VCaP (cell line): ENCODE measurements around the gene MCUB.

ENCODE experiments used
- H3K27ac ChIP-seq: fragments of 450-650 bp; 2 replicates; pipeline ENCODE4 v1.5.1; 2017
- CTCF ChIP-seq: fragments of 450-650 bp; conservative IDR thresholded peaks from 2 replicates; pipeline ENCODE4 v1.5.1; 2017; ENCODE audit warnings: mild to moderate bottlenecking, moderate library complexity

MCUB gene

GRCh38 chr4:109615742-109616141, 55.7 kb downstream of the MCUB start:
- no peak overlapping the region for H3K27ac ChIP-seq
- no peak for TF ChIP-seq CTCF

- TF ChIP-seq CTCF: no peak
- no peak overlapping the region for H3K27ac ChIP-seq
Measured at GRCh38 chr4:109616243-109616642, 56.2 kb downstream of the MCUB start.

- H3K27ac ChIP-seq: no peak overlapping the region
- TF ChIP-seq CTCF: no peak
Measured at GRCh38 chr4:109622626-109623025, 62.6 kb downstream of the MCUB start.

GRCh38 chr4:109624536-109624935, 64.5 kb downstream of the MCUB start:
- no peak for TF ChIP-seq CTCF
- no peak overlapping the region for H3K27ac ChIP-seq

- TF ChIP-seq CTCF: no peak
- H3K27ac ChIP-seq: no peak overlapping the region
Measured at GRCh38 chr4:109627361-109627760, 67.3 kb downstream of the MCUB start.

GRCh38 chr4:109629775-109630174, 69.7 kb downstream of the MCUB start:
- no peak for TF ChIP-seq CTCF
- no peak overlapping the region for H3K27ac ChIP-seq

GRCh38 chr4:109631532-109632108, 71.6 kb downstream of the MCUB start:
- H3K27ac ChIP-seq: no peak overlapping the region
- TF ChIP-seq CTCF: no peak
